HG02798 (cell line): ENCODE data around the gene EHBP1L1.

ENCODE experiments used
- ATAC-seq: cut with Tn5 transposase; IDR thresholded peaks from one replicate; pipeline ENCODE4 v1.9.1; 2021; ENCODE audit warnings: mild to moderate bottlenecking; ENCODE audit not compliant: unreplicated experiment, poor library complexity

EHBP1L1 gene

DNA sequence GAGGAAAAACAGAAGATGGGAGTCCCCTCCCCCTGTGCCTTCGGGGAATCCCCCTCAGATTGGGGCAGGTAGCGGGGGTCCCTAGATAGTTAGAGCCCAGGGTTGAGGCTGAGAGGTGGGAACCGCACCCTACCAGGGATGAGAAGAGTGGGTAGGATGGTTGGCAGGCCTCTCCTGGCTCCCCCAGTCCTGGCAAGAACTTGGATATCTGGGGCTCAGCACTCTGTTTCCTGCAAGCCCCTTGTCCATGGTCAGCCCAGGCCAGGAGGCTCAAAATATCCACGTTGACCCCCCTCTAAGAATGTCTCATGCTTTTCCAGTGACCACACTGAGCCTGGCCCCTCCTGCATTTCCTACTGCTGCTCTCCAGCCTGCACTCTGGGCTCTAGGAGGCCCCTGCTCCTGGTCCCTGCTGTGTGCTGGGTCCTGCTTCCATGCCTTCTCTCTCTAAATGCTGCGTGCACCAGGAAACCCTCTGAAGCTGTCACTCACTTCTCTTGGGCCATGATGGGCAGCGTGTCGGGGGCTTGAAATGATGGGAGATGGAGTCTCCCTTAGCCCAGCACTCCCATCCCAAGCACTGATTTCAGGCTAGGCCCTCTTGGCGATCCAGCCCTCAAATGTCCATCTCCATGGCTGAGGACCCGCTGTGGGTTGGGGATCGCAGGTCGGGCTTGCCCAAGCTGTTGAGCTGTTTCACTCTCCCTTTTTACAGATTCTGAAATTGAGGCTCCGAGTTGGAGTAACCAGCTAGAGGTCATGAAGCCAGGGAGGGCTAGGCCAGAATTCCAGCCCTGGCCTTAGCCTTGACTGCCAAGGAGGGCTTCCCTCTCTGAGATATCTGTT lies 36.1 kb downstream of the EHBP1L1 start:
- no peak for ATAC-seq

DNA sequence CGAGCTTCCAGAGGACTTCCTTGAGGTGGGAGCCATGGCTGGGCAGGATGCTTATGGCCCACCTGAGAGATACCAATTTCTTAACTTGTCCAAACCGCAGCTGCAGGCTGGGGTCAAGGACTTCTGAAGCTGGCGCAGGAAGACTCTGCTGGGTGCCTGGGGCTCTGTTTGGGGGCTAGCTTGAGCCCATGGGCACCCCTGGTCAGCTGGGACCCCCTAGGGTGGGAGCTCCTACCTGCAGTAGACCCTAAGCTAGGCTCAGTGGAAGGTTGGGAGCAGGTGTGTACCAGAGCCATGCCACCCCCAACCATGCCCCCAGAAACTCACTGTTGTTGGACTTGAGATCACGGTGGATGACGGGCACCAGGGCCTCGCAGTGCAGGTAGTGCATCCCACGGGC lies 36.8 kb downstream of the EHBP1L1 start:
- no peak for ATAC-seq

DNA sequence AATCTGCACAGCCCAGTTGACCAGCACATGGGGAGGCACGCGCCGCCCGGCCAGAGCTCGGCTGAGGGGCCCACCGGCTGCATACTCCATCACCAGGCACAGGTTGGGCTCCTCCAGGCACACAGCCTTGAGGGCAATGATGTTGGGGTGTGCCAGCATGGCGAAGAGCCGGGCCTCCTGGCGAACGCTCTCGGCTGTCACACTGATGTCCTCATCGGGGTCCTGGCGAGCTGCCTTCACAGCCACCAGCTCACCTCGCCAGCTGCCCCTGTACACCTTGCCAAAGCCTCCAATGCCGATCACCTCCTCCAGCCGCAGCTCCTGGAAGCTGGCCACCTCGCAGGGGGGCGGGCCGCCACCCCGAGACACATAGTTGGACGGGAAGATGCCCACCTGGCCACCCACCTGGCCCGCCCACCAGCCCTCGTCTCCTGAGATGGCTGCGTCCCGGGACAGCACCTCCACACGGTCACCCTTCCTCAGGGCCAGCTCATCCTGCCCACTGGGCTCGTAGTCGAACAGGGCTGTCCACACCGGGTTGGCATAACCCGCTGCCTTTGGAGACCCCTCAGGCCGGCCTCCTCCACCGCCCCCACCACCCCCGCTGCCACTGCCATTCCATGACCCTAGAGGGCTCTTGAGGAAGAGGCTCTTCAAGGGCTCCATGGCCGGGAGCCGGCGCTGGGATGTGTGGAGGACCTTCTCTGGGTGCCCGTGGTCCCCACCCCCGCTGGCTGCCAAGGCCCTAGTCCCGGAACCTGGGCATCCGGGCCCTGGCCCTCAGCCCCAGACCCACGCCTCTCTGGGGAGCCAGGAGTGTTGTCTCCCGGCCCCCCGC lies 37.5 kb downstream of the EHBP1L1 start:
- no peak for ATAC-seq

DNA sequence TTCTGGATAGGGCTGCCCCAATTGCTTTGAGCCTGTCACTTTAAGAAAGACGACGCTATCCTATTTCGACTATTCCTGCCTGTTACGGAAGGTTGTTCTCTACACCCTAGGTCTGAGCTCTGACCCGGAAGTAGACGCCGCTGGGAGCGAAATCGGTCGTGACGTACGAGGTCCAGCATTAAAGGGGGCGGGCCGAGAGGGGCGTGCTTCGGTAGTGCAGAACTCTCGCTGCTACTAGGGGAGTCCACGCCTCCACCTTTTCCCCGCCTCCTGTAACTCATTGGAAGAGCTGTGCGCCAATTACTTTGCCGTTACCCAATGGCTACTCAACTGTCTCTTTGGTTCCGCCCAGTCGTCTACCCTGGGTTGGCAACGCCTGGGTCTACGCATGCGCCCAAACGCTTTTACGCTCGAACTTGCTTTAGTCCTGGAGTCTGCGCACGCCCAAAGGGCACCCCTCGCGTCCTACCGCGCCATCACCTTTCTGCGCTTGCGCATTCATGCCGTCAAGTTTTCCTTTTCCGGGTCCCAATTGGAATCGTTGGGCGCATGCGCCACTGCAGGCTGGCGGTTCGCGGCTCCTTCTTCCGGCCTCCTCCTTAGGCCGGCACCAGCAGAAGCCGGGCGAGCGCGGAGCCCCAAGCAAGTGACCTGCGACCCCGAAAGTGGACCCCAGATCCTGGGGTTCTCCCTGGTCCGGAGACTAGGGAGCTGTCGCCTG lies 39.5 kb downstream of the EHBP1L1 start, which contains the start of gene PCNX3:
Gene PCNX3 (plus strand): TSS at position 548 of the 721 bp plus-strand sequence. CDS start 536 bp downstream, outside the sequence.
- ATAC-seq: peak; percentile 82

DNA sequence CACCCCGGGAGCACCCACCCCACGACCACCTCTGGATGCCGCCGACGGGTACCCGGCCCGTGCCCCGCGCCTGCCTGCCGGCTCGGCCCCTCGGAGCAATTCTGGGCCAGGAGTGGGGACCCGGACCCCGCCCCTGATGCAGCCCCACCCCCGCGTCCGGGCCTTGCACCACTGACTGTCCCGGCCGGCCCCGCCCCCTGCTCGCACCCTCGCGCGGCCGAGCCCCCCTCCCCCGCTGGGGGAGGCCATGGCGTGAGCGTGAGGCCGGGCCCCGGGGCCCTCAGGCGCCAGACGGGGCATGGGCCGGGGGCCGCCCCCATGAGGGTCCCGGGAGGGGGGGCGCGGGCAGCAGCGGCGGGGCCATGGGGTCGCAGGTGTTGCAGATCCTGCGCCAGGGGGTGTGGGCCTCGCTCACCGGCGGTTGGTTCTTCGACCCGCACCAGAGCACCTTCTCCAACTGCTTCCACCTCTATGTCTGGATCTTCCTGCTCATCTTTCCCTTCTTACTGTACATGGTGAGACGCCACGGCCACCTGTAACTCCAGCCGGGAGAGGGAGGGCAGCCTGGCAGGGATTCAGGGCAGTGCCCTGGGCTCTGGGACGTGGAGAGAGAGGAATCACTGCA lies 40.2 kb downstream of the EHBP1L1 start:
- no peak for ATAC-seq

DNA sequence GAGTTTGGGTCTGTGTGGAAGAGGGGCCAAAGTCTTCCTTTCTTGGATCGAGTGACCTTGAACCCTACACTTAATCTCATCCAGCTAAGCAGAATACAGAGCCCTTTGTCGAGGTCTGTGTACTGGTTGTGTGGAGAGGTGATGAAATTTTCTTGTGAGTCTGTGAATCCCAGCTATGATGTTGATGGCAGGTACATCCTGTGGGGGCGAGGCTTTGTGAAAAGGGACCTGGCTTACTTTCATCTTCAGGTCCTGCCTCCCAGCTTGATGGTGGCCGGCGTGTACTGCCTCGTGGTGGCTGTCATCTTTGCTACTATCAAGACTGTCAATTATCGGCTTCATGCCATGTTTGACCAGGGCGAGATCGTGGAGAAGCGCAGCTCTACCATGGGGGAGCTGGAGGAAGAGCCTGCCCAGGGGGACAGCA lies 40.7 kb downstream of the EHBP1L1 start:
- ATAC-seq: no peak

DNA sequence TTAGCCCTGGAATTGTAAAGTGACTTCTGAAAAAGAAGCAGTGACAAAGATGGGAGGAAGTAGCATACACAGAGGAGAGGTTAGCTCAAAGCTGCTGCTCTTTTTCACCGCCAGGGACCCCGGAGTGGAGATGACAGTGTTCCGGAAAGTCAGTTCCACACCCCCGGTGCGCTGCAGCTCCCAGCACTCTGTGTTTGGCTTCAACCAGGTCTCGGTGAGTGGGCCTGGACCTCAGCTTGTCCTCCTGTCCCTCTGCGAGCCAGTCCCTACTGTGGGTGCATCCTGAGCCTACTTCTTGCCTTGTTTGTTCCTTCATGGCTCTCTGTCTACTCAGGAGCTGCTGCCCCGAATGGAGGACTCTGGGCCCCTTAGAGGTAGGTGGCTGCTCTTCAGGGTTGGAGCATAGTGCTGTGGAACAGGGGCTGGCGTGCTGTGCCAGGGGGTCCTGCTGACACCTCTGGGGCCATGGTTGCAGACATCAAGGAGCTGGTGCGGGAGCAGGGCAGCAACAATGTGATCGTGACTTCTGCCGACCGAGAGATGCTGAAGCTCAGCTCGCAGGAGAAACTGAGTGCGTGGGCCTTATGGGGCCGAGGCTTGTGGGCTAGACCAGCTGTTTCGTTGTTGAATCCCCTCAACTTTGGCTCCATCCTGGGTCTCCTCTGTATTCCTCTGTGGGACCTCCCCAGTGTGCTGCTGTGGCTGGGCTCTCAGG lies 41.4 kb downstream of the EHBP1L1 start:
- no peak for ATAC-seq

DNA sequence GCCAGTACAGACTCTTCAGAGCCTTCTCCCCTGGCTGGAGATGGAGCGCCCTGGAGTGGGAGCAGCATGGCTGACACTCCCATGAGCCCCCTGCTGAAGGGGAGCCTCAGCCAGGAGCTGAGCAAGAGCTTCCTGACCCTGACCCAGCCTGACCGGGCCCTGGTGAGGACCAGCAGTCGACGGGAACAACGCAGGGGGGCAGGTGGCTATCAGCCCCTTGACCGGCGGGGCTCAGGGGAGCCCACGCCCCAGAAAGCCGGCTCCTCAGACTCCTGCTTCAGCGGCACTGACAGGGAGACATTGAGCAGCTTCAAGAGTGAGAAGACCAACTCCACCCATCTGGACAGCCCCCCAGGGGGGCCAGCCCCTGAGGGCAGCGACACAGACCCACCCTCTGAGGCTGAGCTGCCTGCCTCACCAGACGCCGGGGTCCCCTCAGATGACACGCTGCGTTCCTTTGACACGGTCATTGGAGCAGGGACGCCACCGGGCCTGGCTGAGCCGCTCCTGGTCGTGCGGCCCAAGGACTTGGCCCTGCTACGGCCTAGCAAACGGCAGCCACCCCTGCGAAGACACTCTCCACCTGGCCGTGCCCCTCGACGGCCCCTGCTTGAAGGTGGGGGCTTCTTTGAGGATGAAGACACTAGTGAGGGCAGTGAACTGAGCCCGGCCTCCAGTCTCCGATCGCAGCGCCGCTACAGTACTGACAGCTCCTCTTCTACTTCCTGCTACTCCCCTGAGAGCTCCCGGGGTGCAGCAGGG lies 42.3 kb downstream of the EHBP1L1 start:
- ATAC-seq: no peak

DNA sequence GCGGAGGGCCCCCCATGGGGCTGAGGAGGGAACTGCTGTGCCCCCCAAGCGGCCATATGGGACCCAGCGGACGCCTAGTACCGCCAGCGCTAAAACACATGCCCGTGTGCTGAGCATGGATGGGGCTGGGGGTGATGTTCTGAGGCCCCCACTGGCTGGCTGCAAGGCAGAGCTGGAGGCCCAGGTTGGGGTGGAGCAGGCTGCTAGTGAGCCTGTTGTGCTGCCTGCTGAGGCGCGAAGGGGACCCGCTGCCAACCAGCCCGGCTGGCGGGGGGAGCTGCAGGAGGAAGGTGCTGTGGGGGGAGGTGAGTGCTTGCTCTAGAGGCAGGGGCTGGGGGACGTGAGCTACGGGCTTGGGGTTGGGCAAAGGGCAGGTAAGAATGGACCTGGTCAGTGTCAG lies 42.9 kb downstream of the EHBP1L1 start:
- no peak for ATAC-seq

DNA sequence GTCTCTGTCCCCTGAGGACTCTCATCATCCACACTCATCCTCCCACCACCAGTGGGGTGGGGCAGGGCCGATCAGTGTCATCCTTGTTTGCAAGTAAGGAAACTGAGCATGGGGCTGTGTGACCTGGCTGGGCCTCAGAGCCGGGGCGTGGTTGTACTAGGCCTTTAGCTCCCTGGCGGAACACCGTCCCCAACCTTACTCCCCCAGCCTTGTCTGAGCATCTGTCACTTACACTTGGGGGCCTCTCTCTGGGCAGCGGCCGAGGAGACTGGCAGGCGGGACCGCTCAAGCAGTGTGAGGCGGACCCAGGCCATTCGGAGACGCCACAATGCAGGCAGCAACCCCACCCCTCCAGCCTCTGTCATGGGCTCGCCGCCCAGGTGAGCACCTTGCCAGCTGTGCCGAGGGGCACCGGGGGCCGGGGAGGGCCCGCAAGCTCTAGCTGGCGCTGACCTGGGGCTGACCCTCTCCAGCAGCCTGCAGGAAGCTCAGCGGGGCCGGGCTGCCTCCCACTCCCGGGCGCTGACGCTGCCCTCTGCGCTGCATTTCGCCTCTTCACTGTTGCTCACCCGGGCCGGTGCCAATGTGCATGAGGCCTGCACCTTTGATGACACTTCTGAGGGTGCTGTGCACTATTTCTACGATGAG lies 43.6 kb downstream of the EHBP1L1 start:
- ATAC-seq: no peak

DNA sequence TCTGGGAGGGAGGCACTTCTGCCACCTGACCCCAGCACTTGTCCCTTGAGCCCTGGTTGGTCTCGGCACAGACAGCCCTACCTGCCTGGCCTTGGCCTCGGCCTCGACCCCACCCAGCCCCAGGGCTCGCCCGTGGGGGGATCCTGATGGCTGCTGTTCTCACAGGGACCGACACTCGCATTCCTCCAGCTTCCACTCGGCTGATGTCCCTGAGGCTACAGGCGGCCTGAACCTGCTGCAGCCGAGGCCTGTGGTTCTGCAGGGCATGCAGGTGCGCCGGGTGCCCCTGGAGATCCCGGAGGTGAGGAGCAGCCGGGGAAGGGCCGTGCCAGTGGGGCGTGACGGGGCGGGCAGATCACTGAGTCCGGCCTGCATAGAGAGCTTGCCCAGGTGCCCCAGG lies 44.8 kb downstream of the EHBP1L1 start:
- ATAC-seq: no peak

DNA sequence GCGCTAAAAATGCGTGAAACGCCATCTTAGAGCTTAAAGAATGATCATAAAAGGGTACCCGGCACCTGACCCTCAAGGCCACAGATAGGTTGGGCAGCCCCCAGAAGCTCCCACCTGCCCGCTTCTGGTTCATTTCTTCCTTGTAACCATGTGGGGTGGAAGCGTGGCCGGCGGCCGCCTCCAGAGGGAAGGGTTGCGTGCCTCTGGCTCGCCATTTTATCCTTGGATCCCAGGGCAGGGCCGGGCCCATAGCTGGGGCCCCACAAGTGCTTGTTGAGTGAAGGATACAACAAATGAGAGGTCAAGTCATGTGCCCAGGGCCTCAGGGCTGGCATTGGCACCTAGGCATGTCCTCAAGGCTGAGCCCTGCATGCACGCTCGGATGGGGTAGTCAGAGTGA lies 45.6 kb downstream of the EHBP1L1 start:
- ATAC-seq: no peak

DNA sequence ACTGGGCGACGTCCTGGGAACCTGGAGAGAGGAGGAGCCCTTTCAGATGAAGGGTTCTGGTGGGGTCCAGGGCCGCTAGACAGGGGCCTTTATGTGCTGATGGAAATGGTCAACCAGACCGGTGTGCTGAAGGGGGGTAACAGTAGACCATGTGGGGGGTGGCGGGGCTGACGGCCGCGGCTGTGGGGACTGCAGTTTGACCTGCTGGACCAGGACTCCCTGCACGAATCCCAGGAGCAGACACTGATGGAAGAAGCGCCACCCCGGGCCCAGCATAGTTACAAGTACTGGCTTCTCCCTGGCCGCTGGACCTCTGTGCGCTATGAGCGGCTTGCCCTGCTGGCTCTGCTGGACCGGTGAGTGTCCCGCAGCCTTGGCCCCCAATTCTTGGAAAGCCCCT lies 46.2 kb downstream of the EHBP1L1 start:
- ATAC-seq: no peak

DNA sequence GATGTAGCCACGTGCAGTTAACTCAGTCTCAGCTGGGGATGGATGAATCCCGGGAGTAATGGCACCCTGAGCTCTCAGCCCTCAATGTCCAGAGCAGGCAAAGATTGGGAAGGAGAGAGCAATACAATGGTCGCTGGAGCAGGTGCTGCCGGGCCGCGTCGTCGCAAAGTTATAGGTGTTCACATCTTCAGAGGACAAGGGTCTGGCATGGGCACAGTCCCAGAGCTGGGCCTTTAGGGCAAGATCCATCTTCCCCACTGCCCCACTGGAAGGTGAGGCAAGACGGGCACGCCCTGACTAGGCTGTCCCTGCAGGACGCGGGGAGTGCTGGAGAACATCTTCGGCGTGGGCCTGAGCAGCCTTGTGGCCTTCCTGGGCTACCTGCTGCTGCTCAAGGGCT lies 47.3 kb downstream of the EHBP1L1 start:
- ATAC-seq: no peak

DNA sequence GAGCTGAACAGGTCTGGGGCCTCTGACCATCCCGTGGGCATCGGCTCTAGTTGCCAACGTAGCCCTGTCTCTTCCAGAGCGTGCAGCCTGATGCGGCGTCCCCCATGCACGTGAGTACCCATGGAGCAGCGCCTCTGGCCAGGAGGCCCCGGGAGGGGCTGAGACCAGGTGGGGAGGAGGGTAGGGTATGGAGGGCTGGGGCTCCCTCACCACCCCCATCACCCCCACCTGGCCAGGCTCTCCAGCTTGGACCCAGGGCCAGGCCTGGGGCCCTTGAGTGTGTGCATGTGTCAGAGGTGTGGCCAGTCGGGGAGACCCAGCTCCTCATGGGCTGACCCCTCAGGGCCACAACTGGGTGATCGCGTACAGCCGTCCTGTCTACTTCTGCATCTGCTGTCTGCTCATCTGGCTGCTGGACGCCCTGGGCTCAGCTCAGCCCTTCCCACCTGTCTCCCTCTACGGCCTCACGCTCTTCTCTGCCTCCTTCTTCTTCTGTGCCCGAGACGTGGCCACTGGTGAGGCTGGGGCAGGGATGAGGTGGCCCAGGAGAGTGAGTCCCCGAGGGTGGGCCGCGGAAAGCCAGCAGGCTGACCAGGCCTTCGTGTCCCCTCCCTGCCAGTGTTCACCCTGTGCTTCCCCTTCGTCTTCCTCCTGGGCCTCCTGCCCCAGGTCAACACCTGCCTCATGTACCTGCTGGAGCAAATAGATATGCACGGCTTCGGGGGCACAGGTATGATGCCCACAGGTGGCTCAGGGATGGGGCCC lies 48.2 kb downstream of the EHBP1L1 start:
- ATAC-seq: no peak

DNA sequence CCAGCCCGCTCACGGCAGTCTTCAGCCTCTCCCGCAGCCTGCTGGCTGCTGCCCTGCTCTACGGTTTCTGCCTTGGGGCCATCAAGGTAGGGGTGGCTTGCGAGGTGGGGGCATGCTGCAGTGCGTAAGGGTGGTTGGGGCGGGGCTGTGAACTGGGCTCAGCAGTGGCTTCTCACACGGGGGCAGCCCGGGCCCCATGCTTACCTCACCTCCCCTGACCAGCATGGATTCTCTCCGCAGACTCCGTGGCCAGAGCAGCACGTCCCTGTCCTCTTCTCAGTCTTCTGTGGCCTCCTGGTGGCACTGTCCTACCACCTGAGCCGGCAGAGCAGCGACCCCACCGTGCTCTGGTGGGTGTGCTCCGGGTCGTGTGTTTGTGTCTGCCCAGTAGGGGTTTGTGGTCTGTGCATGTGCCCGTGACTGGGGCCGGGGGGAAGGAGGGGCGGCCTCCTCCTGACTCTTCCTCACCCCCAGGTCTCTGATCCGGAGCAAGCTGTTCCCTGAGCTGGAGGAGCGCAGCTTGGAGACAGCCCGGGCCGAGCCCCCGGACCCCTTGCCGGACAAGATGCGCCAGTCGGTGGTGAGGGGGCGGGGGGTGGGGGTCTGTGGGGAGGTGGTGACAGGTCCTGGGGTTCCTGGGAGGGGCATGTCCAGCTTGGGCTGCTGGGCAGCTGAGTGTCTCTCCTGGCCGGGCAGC lies 49.2 kb downstream of the EHBP1L1 start:
- ATAC-seq: no peak
